ENCODE measurements around the gene KLC4. TPM values are rescaled to one million over a fixed set of nuclear protein-coding genes. Genes with fewer than 3 reads are reported as not detected.

KLC4 gene
- total and polyA plus RNA-seq, 9 of the 15 experiments (the other 6 are each of a cell fraction or from before 2014, with no cell fraction given), result 1.7 to 16.2 (median 7.7) TPM

DNA sequence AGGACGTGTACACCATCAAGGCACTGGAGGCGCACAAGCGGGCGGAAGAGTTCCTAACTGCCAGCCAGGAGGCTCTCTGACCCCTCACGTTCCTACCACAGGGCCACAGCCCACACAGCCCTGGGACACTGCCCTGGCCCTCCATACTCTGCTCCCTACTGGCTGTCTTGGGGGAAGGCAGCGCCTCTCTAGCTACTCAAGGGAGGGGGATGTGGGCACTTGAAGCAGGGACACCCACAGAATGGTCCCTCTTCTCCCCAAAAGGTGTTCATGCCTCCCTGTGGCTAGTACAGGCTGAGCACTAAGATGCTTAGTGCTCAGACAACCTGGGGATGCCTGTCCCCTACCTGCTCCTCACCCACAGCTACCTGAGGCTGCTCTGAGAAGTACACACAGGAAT, 48.2 kb upstream of the KLC4 start:
- peaks cover 37% of the 10 kb centered on the region for H3K79me2 ChIP-seq (ENCODE audit: control insufficient read depth, insufficient read depth, low read length)
- peaks cover 18 to 21% of the 10 kb centered on the region in 2 experiments; a peak in 4 of 5 replicates for H3K4me1 ChIP-seq (replicated peaks in 1 of 2; ENCODE audit: control insufficient read depth in 2 of 2, insufficient read depth in 2 of 2, low read length in 2 of 2)
- peaks cover 4% of the 10 kb centered on the region; the same call in 1 of the 2 replicates for H4K20me1 ChIP-seq (replicated peaks; ENCODE audit: control insufficient read depth, insufficient read depth, low read length)
- no peak for FAIRE-seq
- CTCF ChIA-PET (ENCODE audit: low intra/inter-chr PET ratio), result no interaction called here
- peak overlapping the region in 1 of 2 experiments; percentile 54; a peak in 1 of 4 replicates for H3K9ac ChIP-seq (ENCODE audit: insufficient read depth in 1 of 2, low read depth in 2 of 2, low read length in 2 of 2)
- no peak for DNase-seq (ENCODE audit: extremely low read depth in 1 of 4, low spot score in 3 of 4)
- H3K9me3 ChIP-seq (replicated peaks; ENCODE audit: control insufficient read depth, insufficient read depth, low read depth, low read length), result no peaks in the 10 kb centered on the region
- 91% methylated on average over 5 of the region's 6 CpGs for WGBS (ENCODE audit: insufficient coverage, low coverage, missing lambda C conversion rate)
- POLR2A ChIA-PET, result interaction anchor here (0.6 to 1.4 kb wide), 7 partner anchors 27 to 136 kb away, joined by 3 to 7 read pairs (median 3); partner anchors contain the start of genes CNPY3, CUL7, MRPL2 and PPP2R5D
- H3K9me1 ChIP-seq (ENCODE audit: control insufficient read depth, insufficient read depth, low read length), result no peaks in the 10 kb centered on the region
- intact Hi-C loops (cut with micrococcal nuclease), result no loop called here
- no peaks in the 10 kb centered on the region for H3K27me3 ChIP-seq (ENCODE audit: control insufficient read depth in 2 of 2, insufficient read depth in 2 of 2, low read length in 2 of 2)
- in situ Hi-C loops (cut with MboI), result no loop called here
- TF ChIP-seq SMARCA4 (IDR thresholded peaks at IDR 0.05) (no peak), POLR2AphosphoS2 (IDR thresholded peaks at IDR 0.05; ENCODE audit: low read length) (no peak), HCFC1 (IDR thresholded peaks at IDR 0.05; ENCODE audit: low read depth, low read length) (no peak), RBM34 (IDR thresholded peaks at IDR 0.05; ENCODE audit: borderline replicate concordance, insufficient read depth, low read length) (no peak), TCF7L2 (IDR thresholded peaks at IDR 0.05; ENCODE audit: low read depth, low read length) (no peak), RAD51 (IDR thresholded peaks at IDR 0.05; ENCODE audit: borderline replicate concordance, low read depth) (no peak)
- TF ChIP-seq, protein P1, sequence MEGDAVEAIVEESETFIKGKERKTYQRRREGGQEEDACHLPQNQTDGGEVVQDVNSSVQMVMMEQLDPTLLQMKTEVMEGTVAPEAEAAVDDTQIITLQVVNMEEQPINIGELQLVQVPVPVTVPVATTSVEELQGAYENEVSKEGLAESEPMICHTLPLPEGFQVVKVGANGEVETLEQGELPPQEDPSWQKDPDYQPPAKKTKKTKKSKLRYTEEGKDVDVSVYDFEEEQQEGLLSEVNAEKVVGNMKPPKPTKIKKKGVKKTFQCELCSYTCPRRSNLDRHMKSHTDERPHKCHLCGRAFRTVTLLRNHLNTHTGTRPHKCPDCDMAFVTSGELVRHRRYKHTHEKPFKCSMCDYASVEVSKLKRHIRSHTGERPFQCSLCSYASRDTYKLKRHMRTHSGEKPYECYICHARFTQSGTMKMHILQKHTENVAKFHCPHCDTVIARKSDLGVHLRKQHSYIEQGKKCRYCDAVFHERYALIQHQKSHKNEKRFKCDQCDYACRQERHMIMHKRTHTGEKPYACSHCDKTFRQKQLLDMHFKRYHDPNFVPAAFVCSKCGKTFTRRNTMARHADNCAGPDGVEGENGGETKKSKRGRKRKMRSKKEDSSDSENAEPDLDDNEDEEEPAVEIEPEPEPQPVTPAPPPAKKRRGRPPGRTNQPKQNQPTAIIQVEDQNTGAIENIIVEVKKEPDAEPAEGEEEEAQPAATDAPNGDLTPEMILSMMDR (IDR thresholded peaks at IDR 0.05 in 2 of 3, conservative IDR thresholded peaks at IDR 0.05 in 1 of 3; ENCODE audit: insufficient read depth in 2 of 3, low read depth in 1 of 3, low read length in 3 of 3), result peak in 2 of 3 experiments; percentile 8 to 43; a peak in 3 of 6 replicates
- TSS peak; percentile 19 for BruUV-seq (replicated peaks)
- H3K27ac ChIP-seq (ENCODE audit: extremely low read depth, low read depth, low read length), result no peak overlapping the region
- peaks cover 69% of the 10 kb centered on the region for H3K36me3 ChIP-seq (ENCODE audit: control insufficient read depth, insufficient read depth, low read length)
- ATAC-seq, result no peak
- H2AFZ ChIP-seq (ENCODE audit: low read depth, low read length), result no peak overlapping the region
- no peak overlapping the region for H3K4me2 ChIP-seq (ENCODE audit: insufficient read depth, low read length)
- no peak overlapping the region for H3K4me3 ChIP-seq
